GM12878 (cell line): ENCODE results near the gene GFPT1. TPM values are rescaled to one million over a fixed set of nuclear protein-coding genes. Genes with fewer than 3 reads are reported as not detected.

Experiments
- BCL11A ChIP-seq: IDR thresholded peaks from 2 replicates; pipeline ENCODE4 v1.6.1; 2011; ENCODE audit warnings: low read depth, low read length
- GABPA ChIP-seq: IDR thresholded peaks from 2 replicates; pipeline ENCODE4 v1.6.1; 2014; ENCODE audit warnings: antibody characterized with exemption, low read depth, mild to moderate bottlenecking, inconsistent platforms
- NFYA ChIP-seq: IDR thresholded peaks from 2 replicates; pipeline ENCODE4 v1.6.1; 2011; ENCODE audit warnings: low read depth, mild to moderate bottlenecking, low read length, improper control_type of control experiment, borderline replicate concordance
- ZBTB40 ChIP-seq: fragments of 450-650 bp; IDR thresholded peaks from 2 replicates; pipeline ENCODE4 v1.6.1; 2016; ENCODE audit warnings: mild to moderate bottlenecking, moderate library complexity, borderline replicate concordance
- polyA plus RNA-seq, 11 experiments: library from polyadenylated mRNA; depleted of rRNA in 4 of 11; unstranded in 6 of 11; stranded (reverse) in 5 of 11; fragments of >200 nt; fragmentation: Nextera tagmentation in 4 of 11; fragmentation: Illumina TruSeq in 1 of 11; extraction: Ambion mirVana in 4 of 11; extraction: Trizol in 1 of 11; gene quantifications; 1 replicate in 1 of 11; 2 replicates in 10 of 11; pipeline versions ENCODE4 v1.2.1 to v1.2.3, GENCODE V29; 2011 to 2016; ENCODE audit warnings: inconsistent platforms in 2 of 11, missing spikeins in 2 of 11, low read depth in 1 of 11
- total RNA-seq, 4 experiments: library from RNA; depleted of rRNA in 3 of 4; stranded (reverse); fragments of >200 nt in 3 of 4; fragmentation: Illumina TruSeq in 1 of 4; extraction: Trizol in 1 of 4; gene quantifications; 2 replicates each; pipeline versions ENCODE4 v1.2.1 to v1.2.3, GENCODE V29; 2013 to 2021
- TF ChIP-seq, protein P1 (sequence below): fragments of 450-650 bp; IDR thresholded peaks from 2 replicates; pipeline ENCODE4 v1.6.1; 2018; ENCODE audit warnings: mild to moderate bottlenecking, low read depth, moderate library complexity; ENCODE audit not compliant: partially characterized antibody

GFPT1 gene
- total and polyA plus RNA-seq, 10 of the 15 experiments (the other 5 are each of a cell fraction or from before 2014, with no cell fraction given): 10.1 to 95.2 (median 24.5) TPM

DNA sequence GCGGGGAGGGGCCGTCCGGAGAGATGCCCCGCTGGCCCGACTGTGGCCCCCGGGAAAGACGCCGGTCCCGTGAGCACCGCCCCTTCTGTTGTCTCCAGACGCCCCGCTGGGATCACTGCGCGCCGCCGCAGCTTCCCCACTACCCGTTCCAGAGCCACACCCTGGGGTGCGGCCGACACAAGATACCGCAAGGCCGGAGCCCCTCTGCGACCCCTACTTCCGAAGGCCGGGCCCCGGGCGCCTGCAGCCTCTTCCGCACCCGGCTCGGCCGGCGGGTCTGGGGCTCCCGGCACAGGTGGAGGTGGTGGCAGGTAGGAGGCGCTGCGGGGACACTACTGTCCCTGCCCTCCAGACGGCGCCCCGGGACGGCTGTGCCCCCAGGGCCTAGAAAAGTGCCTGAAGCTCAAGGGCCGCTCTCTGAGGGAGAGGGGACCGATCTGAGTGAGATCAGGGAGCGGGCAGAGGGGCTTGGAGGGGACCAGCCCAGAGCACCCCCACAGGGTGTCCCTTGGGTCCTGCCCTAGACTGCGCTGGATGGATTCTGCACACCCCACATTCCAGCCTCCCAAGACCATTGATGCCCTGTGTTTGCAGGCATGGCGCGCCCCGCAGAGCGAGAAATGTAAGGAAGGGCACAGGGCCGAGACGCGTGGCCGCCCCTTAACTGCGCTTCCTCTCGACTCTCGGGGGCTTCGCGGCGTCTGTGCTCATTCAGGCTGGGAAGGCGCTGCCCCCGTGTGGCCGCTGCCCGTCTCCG lies 80.0 kb downstream of the GFPT1 start (continued):
- no peak for TF ChIP-seq ZBTB40
- no peak for TF ChIP-seq BCL11A
- TF ChIP-seq, protein P1, sequence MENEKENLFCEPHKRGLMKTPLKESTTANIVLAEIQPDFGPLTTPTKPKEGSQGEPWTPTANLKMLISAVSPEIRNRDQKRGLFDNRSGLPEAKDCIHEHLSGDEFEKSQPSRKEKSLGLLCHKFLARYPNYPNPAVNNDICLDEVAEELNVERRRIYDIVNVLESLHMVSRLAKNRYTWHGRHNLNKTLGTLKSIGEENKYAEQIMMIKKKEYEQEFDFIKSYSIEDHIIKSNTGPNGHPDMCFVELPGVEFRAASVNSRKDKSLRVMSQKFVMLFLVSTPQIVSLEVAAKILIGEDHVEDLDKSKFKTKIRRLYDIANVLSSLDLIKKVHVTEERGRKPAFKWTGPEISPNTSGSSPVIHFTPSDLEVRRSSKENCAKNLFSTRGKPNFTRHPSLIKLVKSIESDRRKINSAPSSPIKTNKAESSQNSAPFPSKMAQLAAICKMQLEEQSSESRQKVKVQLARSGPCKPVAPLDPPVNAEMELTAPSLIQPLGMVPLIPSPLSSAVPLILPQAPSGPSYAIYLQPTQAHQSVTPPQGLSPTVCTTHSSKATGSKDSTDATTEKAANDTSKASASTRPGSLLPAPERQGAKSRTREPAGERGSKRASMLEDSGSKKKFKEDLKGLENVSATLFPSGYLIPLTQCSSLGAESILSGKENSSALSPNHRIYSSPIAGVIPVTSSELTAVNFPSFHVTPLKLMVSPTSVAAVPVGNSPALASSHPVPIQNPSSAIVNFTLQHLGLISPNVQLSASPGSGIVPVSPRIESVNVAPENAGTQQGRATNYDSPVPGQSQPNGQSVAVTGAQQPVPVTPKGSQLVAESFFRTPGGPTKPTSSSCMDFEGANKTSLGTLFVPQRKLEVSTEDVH: no peak
- no peak for TF ChIP-seq NFYA
- TF ChIP-seq GABPA: no peak
